SH-SY5Y (cell line): ENCODE data around the gene MAP3K5.

Experiments
- GATA2 ChIP-seq: IDR thresholded peaks from 2 replicates; pipeline ENCODE4 v1.6.1; 2011; ENCODE audit warnings: mild to moderate bottlenecking, low read depth, low read length
- GATA3 ChIP-seq: IDR thresholded peaks from 2 replicates; pipeline ENCODE4 v1.6.1; 2011; ENCODE audit warnings: low read depth, mild to moderate bottlenecking, low read length, moderate library complexity

- TF ChIP-seq GATA2 (no peak), GATA3 (no peak)
Measured at GRCh38 chr6:136816656-136817055, 24.4 kb upstream of the MAP3K5 start.
